Measurements from ENCODE around the gene WNK2. TPM values are rescaled to one million over a fixed set of nuclear protein-coding genes. Genes with fewer than 3 reads are reported as not detected.
A peak's percentile ranks its signal among the peaks of the same experiment; 100 is the strongest.
"Not testable (repeated sequence)": the region's sequence is repeated elsewhere in the genome, so short reads cannot be mapped to it uniquely, and the experiment has no call there.

WNK2 gene
- total RNA-seq, 4 donors from 2014 or later: 0.28 to 1.7 (median 0.47) TPM

DNA sequence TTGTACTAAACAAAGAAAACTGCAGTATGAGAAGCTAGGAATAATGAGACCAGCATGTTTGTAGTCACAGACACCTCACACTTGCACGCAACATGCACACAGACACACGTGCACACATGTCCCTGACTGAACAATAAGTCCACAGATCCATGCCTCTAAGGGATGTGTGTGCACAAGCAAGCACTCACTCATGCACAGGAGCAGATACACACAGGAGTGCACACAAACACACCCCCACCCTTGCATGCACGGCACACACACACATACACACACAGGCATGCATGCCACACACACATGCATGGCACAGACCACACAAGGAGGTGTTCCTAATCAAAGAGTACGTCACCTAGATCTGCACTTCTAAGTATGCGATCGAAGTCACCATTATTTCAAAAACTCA is 156.2 kb downstream of the WNK2 start:
- DNase-seq (ENCODE audit: low spot score): no peak
- ATAC-seq (ENCODE audit: low FRiP score): no peak

DNA sequence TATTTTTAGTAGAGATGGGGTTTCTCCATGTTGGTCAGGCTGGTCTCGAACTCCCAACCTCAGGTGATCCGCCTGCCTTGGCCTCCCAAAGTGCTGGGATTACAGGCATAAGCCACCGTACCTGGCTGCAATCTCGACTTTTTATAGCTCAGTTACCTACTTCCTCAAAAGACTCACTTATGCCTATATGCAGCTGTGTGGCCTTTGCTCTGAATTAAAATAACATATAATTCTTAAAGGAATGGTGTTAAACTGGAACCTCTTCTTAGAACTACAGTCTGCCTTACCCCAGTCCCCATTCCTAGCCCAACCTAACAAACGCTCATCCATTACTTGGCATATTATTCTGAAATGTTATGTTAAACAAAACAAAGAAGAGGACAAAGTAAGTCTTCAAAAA is 157.9 kb downstream of the WNK2 start:
- not testable (repeated sequence) for DNase-seq (ENCODE audit: low spot score); ATAC-seq (ENCODE audit: low FRiP score)

More for the DNA sequence above, 156.2 kb downstream of the WNK2 start:
- no peak for TF ChIP-seq CTCF (IDR thresholded peaks at IDR 0.05)

GRCh38 chr9:93342428-93342827 is 158.5 kb downstream of the WNK2 start:
- ATAC-seq (ENCODE audit: low FRiP score); DNase-seq (ENCODE audit: low spot score): not testable (repeated sequence)

GRCh38 chr9:93343663-93344062 is 159.7 kb downstream of the WNK2 start:
- DNase-seq (ENCODE audit: low spot score): no peak
- TF ChIP-seq CTCF (IDR thresholded peaks at IDR 0.05): no peak
- no peak for ATAC-seq (ENCODE audit: low FRiP score)

GRCh38 chr9:93345643-93346230 is 161.8 kb downstream of the WNK2 start:
- DNase-seq (ENCODE audit: low spot score) (no peak), ATAC-seq (ENCODE audit: low FRiP score) (no peak)
- no peak for TF ChIP-seq CTCF (IDR thresholded peaks at IDR 0.05)

DNA sequence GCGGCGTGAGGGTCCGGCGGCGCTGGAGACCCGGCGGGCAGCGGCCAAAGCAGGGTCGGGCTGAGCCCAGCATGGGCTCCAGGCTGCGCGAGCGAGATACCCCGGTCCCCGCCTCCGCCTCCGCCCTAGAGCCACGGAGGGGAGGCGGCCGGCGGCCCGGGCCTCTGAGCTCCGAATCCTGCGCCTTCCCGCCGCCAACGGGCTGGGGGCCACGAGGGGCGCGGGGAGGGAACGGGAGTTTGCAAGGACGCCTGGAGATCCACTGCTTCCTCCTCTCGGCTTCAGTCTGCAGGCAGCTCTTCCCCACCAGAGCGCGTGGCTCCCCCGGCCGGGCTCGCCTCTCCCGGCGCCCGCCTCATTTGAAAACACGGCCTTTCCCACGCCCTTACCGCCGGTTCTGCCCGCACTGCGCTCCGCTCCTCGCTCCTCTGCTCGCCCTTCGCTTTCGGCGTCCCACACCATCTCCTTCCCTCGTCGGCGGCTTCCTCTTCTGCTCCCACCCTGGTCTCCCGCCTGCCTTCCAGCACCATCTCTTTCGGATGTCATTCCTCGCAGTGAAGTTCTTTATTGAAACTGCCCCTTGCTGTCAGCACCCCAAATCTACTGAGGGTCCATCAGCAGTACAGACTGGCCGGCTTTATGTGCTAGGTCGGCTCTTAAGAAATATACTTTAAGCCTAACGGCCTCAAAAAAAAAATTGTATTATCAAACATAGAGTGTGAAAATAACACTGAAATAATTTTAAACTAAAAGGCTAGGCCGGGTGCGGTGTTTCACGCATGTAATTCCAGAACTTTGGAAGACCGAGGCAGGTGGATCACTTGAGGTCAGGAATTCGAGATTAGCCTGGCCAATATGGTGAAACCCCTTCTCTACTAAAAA is 162.5 kb downstream of the WNK2 start:
- peak; percentile 57 for ATAC-seq (ENCODE audit: low FRiP score)
- no peak for TF ChIP-seq CTCF (IDR thresholded peaks at IDR 0.05)
- DNase-seq (ENCODE audit: low spot score): no peak

- not testable (repeated sequence) for ATAC-seq (ENCODE audit: low FRiP score); DNase-seq (ENCODE audit: low spot score)
Observed at GRCh38 chr9:93347371-93347975, 163.5 kb downstream of the WNK2 start.

DNA sequence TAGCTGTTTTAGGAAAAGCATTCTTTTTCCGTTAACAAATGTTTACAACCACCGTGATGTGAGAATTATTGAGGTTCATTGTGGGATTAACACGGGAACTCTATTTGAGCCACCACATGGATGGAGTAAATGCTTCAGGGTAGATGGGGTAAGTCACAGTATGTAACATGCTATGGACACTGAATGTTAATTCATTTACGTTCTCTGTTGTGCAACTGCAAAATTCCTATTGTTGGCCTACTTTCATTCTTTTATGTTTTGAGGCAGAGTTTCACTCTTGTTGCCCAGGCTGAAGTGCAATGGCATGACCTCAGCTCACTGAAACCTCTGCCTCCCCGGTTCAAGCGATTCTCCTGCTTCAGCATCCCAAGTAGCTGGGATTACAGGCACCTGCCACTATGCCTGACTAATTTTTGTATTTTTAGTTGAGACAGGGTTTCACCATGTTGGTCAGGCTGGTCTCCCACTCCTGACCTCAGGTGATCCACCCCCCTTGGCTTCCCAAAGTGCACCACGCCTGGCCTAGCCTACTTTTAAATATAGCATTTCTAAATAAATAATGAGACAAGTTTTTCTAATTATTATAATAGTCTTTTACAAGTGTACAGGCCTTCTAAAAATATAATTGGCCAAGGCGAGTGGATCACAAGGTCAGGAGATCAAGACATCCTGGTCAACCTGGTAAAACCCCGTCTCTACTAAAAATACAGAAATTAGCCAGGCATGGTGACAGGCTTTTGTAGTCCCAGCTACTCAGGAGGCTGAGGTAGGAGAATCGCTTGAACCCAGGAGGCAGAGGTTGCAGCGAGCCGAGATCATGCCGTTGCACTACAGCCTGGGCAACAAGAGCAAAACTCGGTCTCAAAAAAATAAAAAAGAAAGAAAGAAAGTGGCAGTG is 169.7 kb downstream of the WNK2 start:
- ATAC-seq (ENCODE audit: low FRiP score): not testable (repeated sequence)

More for the DNA sequence above, 169.7 kb downstream of the WNK2 start:
- not testable (repeated sequence) for DNase-seq (ENCODE audit: low spot score)

All from omental fat pad (tissue), 4 donors.